Gastrocnemius medialis (tissue), 4 donors: ENCODE results near the gene FBLN2.

Experiments
- POLR2A ChIP-seq, 2 donors: fragments of 450-650 bp; IDR thresholded peaks; one replicate each; pipeline ENCODE4 v1.6.1; 2017; ENCODE audit warnings: antibody characterized with exemption in 2 of 2, mild to moderate bottlenecking in 2 of 2, moderate library complexity in 2 of 2
- TF ChIP-seq, protein P1 (sequence below), 5 experiments: fragments of 450-650 bp in 3 of 5; fragments of 200-600 bp in 2 of 5; sonication (generic) in 2 of 5; IDR thresholded peaks in 4 of 5; conservative IDR thresholded peaks in 1 of 5; 1 replicate in 4 of 5; 2 replicates in 1 of 5; pipeline ENCODE4 v1.5.1; 2016 to 2019; ENCODE audit warnings: antibody characterized with exemption in 5 of 5, mild to moderate bottlenecking in 3 of 5, moderate library complexity in 3 of 5

DNA sequence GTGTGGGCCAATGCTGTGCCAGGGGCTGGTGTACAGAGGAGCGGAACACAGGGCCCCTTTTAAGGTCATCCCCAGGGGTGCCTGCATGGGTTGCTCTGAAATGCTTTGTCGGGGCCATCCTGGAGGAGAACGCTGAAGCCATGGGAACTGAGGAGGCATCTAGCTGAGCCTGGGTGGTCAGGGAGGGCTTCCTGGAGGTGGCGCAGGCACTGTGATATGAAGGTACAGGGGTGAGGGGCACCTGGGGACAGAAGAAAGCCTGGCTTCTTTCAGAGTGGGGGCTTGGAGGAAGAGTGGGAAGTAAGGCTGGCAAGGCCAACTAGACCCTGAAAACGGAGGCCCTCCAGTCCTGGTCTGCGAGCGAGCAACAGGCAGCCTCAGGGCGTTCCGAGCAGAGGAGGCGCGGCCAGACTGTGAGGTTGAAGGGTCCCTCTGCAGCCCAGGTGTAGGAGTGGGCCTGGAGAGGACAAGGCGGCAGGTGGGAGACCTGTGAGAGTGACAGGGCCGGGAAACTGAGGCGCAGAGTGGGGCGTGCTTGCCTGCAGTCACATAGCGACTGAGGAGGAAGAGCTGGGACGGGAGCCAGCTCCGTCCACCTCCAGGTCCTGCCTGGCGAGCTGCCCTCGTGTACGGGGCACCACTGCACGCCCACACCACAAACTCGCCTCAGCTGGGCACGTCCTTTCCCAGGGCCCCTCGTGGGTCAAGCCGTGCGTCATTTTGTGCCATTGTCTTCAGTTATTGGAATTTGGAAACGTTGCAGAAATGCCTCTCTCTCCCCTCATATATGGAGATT is 4.1 kb downstream of the FBLN2 start:
- TF ChIP-seq, protein P1, sequence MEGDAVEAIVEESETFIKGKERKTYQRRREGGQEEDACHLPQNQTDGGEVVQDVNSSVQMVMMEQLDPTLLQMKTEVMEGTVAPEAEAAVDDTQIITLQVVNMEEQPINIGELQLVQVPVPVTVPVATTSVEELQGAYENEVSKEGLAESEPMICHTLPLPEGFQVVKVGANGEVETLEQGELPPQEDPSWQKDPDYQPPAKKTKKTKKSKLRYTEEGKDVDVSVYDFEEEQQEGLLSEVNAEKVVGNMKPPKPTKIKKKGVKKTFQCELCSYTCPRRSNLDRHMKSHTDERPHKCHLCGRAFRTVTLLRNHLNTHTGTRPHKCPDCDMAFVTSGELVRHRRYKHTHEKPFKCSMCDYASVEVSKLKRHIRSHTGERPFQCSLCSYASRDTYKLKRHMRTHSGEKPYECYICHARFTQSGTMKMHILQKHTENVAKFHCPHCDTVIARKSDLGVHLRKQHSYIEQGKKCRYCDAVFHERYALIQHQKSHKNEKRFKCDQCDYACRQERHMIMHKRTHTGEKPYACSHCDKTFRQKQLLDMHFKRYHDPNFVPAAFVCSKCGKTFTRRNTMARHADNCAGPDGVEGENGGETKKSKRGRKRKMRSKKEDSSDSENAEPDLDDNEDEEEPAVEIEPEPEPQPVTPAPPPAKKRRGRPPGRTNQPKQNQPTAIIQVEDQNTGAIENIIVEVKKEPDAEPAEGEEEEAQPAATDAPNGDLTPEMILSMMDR (IDR thresholded peaks at IDR 0.05 in 4 of 5, conservative IDR thresholded peaks at IDR 0.05 in 1 of 5) = no peak
- no peak for TF ChIP-seq POLR2A (IDR thresholded peaks at IDR 0.05)
